ENCODE measurements around the gene LRSAM1. TPM values are rescaled to one million over a fixed set of nuclear protein-coding genes. Genes with fewer than 3 reads are reported as not detected.

LRSAM1 gene
- total RNA-seq, 1 experiment from 2014 or later = 6.4 TPM

DNA sequence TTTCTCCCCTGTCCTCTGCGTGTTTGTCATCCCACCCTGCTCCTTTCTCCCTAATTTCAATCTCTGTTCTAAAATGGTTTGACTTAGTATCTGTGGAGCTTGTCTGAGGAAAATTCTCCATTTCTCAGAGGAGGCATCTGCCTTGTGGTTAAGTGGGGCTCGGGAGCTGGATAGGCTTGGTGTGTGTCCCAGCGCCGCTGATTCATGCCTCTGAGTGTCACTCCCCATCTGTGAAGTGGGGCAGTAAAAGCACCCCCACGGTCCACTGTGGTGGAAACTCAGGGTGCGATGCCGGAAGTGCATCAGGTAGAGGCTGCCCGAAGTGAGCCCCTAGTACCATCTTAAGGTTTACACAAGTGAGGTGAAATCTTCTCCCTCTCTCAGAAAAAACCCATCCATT lies 37.6 kb downstream of the LRSAM1 start:
- DNase-seq (ENCODE audit: low read depth, low spot score) = no peak
- in situ Hi-C loops (cut with HindIII; ENCODE audit: low pct_unique_long_range_greater_than_20kb, low sequenced_read_pairs) = no loop called here

DNA sequence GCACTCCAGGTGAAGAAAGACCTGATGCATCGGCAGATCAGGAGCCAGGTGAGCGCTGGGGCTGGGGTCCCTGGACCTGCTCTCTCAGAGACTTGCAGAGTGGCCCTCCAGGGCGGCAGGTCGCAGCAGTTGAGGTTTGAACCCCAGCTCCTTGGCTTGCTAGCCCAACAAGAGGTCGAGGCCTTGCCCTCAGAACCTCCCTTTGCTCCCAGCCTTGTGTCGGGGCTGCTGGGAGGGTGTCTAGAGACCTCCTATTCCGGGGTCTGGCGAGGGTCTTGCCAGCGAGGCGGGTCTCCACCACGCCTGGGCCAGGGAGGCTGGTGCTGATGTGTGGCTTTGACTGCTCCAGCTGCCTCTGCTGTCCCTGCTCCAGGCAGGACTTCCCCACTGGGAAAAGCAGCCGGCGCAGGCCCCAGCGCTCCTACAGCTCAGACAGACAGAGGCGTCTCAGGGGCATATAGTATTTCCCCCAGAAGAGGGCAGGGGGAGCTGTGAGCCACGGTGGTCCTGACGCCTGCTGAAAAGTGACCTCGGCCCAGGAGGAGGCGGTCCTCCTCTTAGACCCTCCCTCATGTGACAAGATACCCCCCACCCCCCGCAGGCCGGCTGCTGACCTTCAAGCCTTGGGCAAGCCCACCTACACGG lies 38.3 kb downstream of the LRSAM1 start:
- in situ Hi-C loops (cut with HindIII; ENCODE audit: low pct_unique_long_range_greater_than_20kb, low sequenced_read_pairs) = no loop called here
- no peak for DNase-seq (ENCODE audit: low read depth, low spot score)

DNA sequence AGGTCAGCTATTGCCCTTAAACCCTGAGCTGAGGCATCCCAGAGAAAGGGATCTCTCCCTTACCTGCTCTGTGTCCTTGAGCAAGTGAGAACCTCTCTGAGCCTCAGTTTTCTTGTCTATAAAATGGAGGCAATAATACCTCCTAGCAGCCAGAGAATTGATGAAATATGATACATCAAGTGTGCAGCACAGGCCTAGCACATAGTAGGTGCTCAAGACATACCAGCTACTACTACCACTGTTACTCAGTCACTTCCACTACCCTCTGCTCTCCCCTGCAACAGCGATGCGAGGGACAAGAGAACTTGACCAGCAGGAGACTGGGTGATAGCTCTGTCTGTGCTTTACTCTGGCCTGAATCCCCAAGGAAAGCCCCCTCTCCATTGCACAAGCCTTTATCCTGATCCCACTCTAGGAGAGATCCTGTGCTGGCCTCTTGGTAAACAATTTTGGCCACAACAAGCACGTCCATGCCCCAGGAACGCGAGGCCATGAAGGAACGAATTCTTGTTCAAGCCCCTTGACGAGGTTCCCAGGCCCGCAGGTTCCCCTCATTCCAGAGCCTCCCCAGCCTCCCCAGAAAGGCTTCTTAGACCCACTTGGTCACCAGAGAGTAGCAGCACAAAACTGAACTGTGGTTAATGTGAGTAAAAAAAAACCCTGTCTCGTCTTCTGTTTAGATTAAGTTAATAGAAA lies 39.4 kb downstream of the LRSAM1 start:
- in situ Hi-C loops (cut with HindIII; ENCODE audit: low pct_unique_long_range_greater_than_20kb, low sequenced_read_pairs) = no loop called here
- DNase-seq (ENCODE audit: low read depth, low spot score) = no peak

DNA sequence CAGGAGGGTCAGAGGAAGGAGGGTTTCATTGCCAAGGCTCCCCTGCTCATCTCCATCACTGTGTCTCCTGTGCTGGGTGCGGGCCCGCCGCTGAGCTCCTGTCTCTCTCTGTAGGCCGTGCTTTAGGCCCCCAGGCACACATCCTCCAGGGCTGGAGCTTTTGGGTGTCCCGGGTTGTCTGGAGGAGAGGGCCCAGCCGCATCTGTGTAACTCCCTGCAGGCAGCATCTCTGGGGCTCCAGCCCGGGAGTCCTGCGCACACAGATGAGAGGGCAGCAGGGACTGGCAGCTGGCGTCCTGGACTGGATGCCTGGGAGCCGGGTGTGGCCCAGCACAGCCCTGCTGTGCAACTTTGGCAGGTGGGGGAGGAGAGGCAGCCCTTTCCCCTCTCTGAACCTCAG lies 40.2 kb downstream of the LRSAM1 start:
- in situ Hi-C loops (cut with HindIII; ENCODE audit: low pct_unique_long_range_greater_than_20kb, low sequenced_read_pairs) = no loop called here
- no peak for DNase-seq (ENCODE audit: low read depth, low spot score)

DNA sequence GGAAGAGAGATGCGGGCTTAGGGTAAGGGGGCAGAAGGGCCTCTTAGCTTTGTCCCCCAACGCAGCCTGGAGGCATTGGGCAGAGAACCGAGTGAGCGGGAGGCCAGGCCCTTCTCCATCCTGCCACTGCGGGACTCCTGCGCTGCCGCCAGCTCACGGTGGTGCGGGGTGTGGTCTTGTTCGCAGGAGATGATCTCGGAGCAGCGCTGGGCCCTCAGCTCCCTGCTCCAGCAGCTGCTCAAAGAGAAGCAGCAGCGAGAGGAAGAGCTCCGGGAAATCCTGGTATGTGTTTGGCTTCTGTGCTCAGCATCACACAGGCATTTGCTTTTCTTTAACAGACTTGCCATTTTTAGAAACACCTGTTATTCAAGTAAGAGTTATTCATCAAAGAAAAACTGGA lies 41.3 kb downstream of the LRSAM1 start:
- in situ Hi-C loops (cut with HindIII; ENCODE audit: low pct_unique_long_range_greater_than_20kb, low sequenced_read_pairs) = no loop called here
- no peak for DNase-seq (ENCODE audit: low read depth, low spot score)

DNA sequence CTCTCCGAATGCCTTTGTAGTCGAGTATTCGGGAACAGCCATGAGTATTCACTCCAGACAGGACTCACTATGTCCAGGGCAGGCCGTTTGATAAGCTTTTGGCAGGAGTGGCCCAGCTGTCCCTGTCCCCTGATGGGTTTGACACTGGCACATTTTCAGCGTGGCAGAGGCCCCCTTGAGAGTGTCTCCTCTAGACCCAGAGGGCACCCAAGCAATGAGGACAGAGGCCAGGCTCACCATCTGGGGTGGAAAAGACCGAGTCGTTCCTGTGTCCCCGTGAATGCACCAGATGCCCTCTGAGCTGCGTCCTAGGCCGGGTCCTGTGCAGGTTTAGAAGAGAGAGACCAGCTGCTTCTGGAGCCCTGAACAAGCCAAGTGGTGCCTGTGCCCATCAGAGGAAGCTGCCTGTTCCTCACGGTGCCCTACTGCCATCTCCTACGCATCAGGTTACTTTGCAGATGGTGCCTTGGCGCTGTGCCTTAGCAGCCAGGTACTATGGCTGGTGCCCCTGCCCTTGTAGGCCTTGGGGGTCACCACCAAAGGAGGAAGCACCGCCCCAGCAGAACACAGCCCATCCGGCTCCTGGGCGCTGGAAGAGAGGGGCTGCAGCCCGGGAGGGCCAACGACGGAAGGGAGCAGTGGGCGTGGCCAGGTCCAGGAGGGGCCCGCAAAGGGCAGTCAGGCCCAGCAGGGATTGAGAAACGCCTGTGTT lies 42.4 kb downstream of the LRSAM1 start:
- DNase-seq (ENCODE audit: low read depth, low spot score) = no peak
- in situ Hi-C loops (cut with HindIII; ENCODE audit: low pct_unique_long_range_greater_than_20kb, low sequenced_read_pairs) = no loop called here

DNA sequence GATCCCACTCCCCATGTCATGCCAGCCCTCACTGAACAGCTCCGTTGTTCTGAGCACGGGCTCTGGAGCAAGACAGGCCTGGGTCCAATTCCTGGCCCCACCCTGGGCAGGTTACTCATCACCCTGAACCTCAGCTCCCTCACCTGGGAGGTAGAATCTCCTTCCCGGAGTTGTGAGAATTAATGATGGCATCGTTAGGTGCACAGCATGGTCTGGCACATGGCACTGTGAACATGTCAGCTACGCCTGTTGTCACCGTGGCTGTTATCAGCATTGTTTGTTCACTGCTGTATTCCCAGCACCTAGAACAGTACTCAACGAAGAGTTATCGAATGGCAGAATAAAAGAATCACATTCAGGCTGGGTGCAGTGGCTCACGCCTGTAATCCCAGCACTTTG lies 43.0 kb downstream of the LRSAM1 start:
- in situ Hi-C loops (cut with HindIII; ENCODE audit: low pct_unique_long_range_greater_than_20kb, low sequenced_read_pairs) = no loop called here
- no peak for DNase-seq (ENCODE audit: low read depth, low spot score)

DNA sequence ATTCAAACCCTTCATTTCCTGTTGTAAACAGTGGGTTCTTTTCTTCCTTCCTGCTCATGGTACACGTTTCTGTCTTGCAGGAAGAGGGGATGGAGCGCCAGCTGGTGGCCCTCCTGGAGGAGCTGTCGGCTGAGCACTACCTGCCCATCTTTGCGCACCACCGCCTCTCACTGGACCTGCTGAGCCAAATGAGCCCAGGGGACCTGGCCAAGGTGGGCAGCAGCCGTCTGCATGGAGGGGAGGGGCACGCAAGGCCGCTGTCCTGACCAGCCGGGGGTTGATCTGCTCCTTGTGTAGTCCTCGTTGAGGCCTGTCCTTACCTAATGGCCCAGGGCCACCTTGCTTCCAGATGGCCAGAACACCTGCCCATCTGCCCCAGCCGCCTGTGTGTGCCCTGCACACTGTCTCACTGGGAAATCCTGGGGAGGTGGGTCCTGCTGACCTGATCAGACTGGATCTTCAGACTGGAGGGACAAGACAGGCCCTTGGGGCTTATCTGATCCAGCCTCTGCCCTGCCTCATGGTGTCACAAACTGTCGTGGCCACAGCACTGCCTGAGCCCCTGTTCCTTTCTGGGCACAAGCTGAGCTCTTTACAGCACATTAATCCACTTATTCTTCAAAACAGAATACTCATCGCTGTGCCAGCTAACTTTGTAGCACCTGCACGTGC lies 44.7 kb downstream of the LRSAM1 start:
- in situ Hi-C loops (cut with HindIII; ENCODE audit: low pct_unique_long_range_greater_than_20kb, low sequenced_read_pairs) = no loop called here
- no peak for DNase-seq (ENCODE audit: low read depth, low spot score)

DNA sequence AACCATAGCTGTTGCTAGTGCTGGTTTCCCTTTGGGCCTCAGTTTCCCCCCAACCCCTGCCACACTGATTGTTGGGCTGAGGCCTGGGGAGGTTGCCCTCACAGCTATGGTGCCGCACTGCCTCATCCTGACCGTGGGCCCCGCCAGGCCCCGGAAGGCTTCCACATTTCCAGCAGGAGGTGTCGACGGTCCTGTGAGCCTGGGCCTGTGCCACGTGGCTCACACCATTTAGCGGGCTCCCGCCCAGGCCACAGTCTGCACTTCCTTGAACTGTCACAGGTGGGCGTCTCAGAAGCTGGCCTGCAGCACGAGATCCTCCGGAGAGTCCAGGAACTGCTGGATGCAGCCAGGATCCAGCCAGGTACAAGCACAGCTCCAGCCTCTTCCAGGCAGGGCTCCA lies 45.7 kb downstream of the LRSAM1 start:
- no peak for DNase-seq (ENCODE audit: low read depth, low spot score)
- in situ Hi-C loops (cut with HindIII; ENCODE audit: low pct_unique_long_range_greater_than_20kb, low sequenced_read_pairs) = no loop called here

DNA sequence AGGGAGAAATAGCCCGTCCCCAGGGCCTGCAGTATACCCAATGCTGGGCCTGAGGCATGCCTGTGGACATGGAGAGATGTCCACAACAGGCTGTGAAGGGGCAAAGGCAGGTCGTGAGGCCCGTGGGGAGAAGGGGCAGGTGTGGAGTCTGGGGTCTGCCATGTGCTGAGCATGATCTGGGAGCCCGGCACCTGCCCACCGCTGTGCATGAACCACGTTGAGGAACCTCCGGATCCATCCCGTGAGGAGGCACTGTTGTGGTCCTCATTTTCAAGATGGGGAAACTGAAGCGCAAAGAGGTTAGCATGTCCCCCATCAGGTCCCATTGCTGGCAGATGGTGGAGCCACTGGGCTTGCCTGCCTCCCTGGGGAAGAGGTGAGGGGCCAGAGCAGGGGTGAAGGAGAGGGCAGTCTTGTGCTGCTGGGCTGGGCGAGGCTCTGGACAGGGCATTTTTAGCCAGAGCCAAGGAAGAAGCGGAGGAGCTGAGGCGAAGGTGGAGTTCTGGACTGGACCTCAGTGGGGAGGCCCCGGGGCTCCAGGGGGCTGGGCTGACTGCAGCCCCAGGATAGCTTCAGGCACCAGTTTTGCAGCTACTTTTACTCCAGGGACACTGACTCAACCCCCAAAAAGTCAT lies 46.5 kb downstream of the LRSAM1 start:
- in situ Hi-C loops (cut with HindIII; ENCODE audit: low pct_unique_long_range_greater_than_20kb, low sequenced_read_pairs) = no loop called here
- DNase-seq (ENCODE audit: low read depth, low spot score) = no peak

DNA sequence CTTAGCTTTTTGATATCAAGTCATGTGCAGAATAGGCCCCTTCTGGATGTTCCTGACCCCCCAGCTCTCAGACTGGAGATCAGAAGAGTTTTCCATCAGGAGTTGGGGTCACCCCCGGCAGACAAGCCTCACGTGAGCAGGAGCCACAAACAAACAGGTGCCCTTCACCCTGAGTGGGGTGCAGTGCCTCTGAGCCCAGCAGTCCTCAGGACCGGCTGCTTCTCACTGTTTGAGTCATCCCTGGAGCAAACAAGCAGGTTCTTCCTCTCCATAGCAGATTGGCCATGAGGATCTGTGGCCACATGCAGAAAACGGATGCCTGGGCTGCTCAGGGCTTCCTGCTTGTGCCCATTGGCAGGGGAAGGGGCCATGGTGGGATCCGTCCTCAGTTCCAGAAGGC lies 47.0 kb downstream of the LRSAM1 start:
- in situ Hi-C loops (cut with HindIII; ENCODE audit: low pct_unique_long_range_greater_than_20kb, low sequenced_read_pairs) = no loop called here
- no peak for DNase-seq (ENCODE audit: low read depth, low spot score)

DNA sequence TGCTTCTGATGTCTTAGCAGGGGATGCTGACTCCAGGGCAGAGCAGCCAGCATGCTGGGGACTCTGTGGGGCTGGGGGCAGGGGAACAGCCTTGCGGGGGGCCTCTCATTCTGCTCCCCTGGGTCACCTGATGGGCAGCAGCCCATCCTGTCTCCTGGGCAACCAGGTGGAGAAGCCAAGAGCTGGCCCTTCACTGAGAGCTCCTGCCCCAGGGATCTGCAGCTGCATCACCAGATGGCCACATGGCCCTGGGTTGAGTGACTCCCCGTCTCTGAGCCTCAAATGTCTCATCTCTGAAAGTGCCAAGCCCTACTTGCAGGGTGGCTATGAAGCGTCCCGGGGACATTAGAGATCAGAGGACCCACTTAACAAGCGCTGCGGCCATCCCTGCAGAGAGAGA lies 49.1 kb downstream of the LRSAM1 start:
- DNase-seq (ENCODE audit: low read depth, low spot score) = no peak
- in situ Hi-C loops (cut with HindIII; ENCODE audit: low pct_unique_long_range_greater_than_20kb, low sequenced_read_pairs) = no loop called here

DNA sequence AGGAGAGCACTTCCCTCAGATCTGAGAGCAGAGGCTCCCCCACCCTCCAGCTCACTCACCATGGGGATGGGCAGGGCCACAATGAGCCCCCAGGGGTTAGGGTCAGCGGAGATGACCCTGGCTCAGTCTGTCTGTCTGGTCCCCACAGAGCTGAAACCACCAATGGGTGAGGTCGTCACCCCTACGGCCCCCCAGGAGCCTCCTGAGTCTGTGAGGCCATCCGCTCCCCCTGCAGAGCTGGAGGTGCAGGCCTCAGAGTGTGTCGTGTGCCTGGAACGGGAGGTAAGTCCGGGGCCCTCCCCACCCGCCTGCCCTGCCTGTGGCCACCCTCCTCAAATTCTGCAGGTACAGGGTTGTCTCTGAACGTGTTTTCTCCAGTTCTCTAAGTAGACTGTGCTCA lies 49.6 kb downstream of the LRSAM1 start:
- no peak for DNase-seq (ENCODE audit: low read depth, low spot score)
- in situ Hi-C loops (cut with HindIII; ENCODE audit: low pct_unique_long_range_greater_than_20kb, low sequenced_read_pairs) = no loop called here

DNA sequence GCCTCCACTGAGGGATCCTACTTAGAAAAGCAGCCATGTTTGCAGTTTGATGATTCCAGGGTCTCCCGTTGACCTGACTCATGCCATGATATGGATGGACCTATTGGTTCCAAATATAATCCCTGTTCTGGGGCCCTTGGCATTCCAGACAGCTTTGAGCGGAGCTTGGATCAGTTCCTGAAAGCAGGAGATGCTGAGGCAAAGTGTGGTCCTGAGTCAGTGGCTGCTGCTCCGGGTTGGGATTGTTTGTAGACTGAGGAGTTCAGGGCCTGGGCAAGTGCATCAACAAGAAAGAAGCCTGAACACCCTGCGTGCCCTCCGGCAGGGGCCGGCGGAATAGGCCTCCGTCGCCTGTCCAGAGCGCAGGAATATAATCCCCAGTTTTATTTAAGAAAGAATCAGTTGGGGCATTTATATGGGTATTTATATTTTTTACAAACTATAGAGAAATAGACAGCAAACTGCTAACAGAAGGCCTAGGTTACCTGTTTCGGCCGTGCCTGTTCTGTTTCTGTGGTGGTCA lies 50.6 kb downstream of the LRSAM1 start:
- in situ Hi-C loops (cut with HindIII; ENCODE audit: low pct_unique_long_range_greater_than_20kb, low sequenced_read_pairs) = no loop called here
- no peak for DNase-seq (ENCODE audit: low read depth, low spot score)

DNA sequence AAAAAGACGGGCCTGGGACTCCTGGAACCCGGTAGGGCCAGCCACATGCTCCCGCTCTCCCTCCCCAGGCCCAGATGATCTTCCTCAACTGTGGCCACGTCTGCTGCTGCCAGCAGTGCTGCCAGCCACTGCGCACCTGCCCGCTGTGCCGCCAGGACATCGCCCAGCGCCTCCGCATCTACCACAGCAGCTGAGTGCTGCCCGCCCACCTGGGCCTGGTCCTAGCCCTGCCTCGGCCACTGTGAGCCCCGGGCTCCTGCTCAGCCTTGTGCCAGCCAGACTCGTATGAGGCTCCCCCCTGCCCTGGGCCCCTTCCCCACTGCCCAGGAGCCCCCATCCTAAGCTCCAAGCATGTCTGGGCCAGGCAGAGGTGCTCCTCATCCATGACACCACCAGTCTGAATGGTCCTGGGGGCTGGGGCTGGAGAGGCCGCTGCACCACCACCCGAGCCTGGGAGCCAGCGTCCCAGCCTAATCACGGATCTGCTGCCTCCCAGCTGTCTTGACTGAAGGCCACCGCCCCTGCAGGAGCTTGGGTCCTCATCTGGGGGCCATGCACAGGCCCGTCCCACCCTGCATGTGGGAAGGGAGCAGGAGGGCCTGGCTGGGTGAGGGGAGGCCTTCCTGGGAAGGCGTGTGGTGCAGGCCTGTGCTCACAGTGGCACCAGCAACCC lies 51.5 kb downstream of the LRSAM1 start:
- no peak for DNase-seq (ENCODE audit: low read depth, low spot score)
- in situ Hi-C loops (cut with HindIII; ENCODE audit: low pct_unique_long_range_greater_than_20kb, low sequenced_read_pairs) = no loop called here

DNA sequence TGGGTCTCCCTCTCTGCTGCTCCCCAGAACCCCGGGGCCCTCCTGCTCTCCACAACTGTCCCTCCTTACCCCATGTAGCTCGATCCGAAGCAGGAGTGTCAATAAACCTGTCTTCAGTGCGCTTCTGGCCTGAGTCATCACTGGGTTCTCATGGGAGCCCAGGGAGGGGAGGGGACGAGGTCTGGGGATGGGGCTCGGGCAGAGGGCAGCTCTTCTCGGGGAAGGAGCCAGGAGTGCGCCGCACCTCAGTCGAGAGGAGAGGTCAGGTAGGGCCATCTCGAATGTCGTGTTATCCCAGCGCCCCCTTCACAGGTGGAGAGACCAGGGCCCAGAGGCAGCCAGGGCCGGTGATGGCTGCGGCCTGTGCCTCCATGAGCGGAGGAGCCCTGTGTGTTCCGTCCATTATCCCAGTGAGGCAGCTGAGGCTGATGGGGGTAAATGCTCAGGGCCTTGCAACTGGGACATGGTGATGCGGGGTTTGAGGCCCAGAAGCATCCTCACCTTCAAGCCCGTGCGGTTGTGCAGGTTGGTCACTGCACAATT lies 52.1 kb downstream of the LRSAM1 start:
- in situ Hi-C loops (cut with HindIII; ENCODE audit: low pct_unique_long_range_greater_than_20kb, low sequenced_read_pairs) = no loop called here
- no peak for DNase-seq (ENCODE audit: low read depth, low spot score)

Data from SK-MEL-5 (cell line).